HG03066 (cell line): ENCODE data around the gene CCDC183.
"Not testable (repeated sequence)": the region's sequence is repeated elsewhere in the genome, so short reads cannot be mapped to it uniquely, and the experiment has no call there.

Source experiments
- ATAC-seq: cut with Tn5 transposase; IDR thresholded peaks from one replicate; pipeline ENCODE4 v1.9.1; 2021; ENCODE audit warnings: low read depth; ENCODE audit not compliant: unreplicated experiment

The CCDC183 gene

GRCh38 chr9:136799079-136799853 lies 3.1 kb downstream of the CCDC183 start:
- no peak for ATAC-seq

GRCh38 chr9:136799854-136800657 lies 3.9 kb downstream of the CCDC183 start:
- ATAC-seq: no peak

- no peak for ATAC-seq
These were observed 6.2 kb downstream of the CCDC183 start for GRCh38 chr9:136802321-136802720.

- ATAC-seq: not testable (repeated sequence)
These were observed 6.9 kb downstream of the CCDC183 start for GRCh38 chr9:136803009-136803550.

GRCh38 chr9:136803551-136804508 lies 7.7 kb downstream of the CCDC183 start:
- no peak for ATAC-seq

GRCh38 chr9:136804509-136805206 lies 8.5 kb downstream of the CCDC183 start:
- ATAC-seq: no peak

GRCh38 chr9:136805207-136805740 lies 9.1 kb downstream of the CCDC183 start:
- no peak for ATAC-seq

GRCh38 chr9:136806067-136806466 lies 9.9 kb downstream of the CCDC183 start:
- ATAC-seq: no peak

GRCh38 chr9:136806631-136807201 lies 10.6 kb downstream of the CCDC183 start:
- ATAC-seq: no peak

- ATAC-seq: peak; percentile 77
These were observed 11.3 kb downstream of the CCDC183 start, which contains the start of gene RABL6 for GRCh38 chr9:136807281-136808074. Gene RABL6, plus strand, starts transcription at chr9:136807948. Its CDS starts 249 bp downstream, at chr9:136808197.

GRCh38 chr9:136808075-136808805 lies 12.1 kb downstream of the CCDC183 start:
- ATAC-seq: peak; percentile 27

- no peak for ATAC-seq
These were observed 12.6 kb downstream of the CCDC183 start for GRCh38 chr9:136808806-136809158.

GRCh38 chr9:136814725-136815421 lies 18.7 kb downstream of the CCDC183 start:
- no peak for ATAC-seq

GRCh38 chr9:136815422-136815782 lies 19.3 kb downstream of the CCDC183 start:
- ATAC-seq: no peak

- no peak for ATAC-seq
These were observed 25.1 kb downstream of the CCDC183 start for GRCh38 chr9:136820971-136821825.

- ATAC-seq: no peak
These were observed 25.8 kb downstream of the CCDC183 start for GRCh38 chr9:136821826-136822544.
